GM21367 (cell line): ENCODE results near the gene STK32B.

Experiments used
- ATAC-seq: cut with Tn5 transposase; IDR thresholded peaks from one replicate; pipeline ENCODE4 v1.9.1; 2021; ENCODE audit not compliant: unreplicated experiment

Gene STK32B

GRCh38 chr4:5383191-5383980 is 332.1 kb downstream of the STK32B start:
- no peak for ATAC-seq

- no peak for ATAC-seq
Measured at GRCh38 chr4:5385741-5386311, 334.5 kb downstream of the STK32B start.

- no peak for ATAC-seq
Measured at GRCh38 chr4:5386921-5387320, 335.6 kb downstream of the STK32B start.

- no peak for ATAC-seq
Measured at GRCh38 chr4:5387457-5387856, 336.2 kb downstream of the STK32B start.

- ATAC-seq: no peak
Measured at GRCh38 chr4:5389756-5390310, 338.6 kb downstream of the STK32B start.

GRCh38 chr4:5391492-5391891 is 340.2 kb downstream of the STK32B start:
- ATAC-seq: no peak

- ATAC-seq: no peak
Measured at GRCh38 chr4:5393911-5394513, 342.7 kb downstream of the STK32B start.

- no peak for ATAC-seq
Measured at GRCh38 chr4:5395781-5396180, 344.5 kb downstream of the STK32B start.

- ATAC-seq: no peak
Measured at GRCh38 chr4:5398056-5398455, 346.8 kb downstream of the STK32B start.

- ATAC-seq: no peak
Measured at GRCh38 chr4:5399124-5399523, 347.8 kb downstream of the STK32B start.

- ATAC-seq: no peak
Measured at GRCh38 chr4:5399790-5400421, 348.6 kb downstream of the STK32B start.

- no peak for ATAC-seq
Measured at GRCh38 chr4:5403746-5404497, 352.6 kb downstream of the STK32B start.

- no peak for ATAC-seq
Measured at GRCh38 chr4:5409237-5409636, 358.0 kb downstream of the STK32B start.

- no peak for ATAC-seq
Measured at GRCh38 chr4:5409972-5410618, 358.8 kb downstream of the STK32B start.

- no peak for ATAC-seq
Measured at GRCh38 chr4:5412296-5412695, 361.0 kb downstream of the STK32B start.

GRCh38 chr4:5412751-5413150 is 361.5 kb downstream of the STK32B start:
- ATAC-seq: no peak

GRCh38 chr4:5416637-5417036 is 365.4 kb downstream of the STK32B start:
- peak; percentile 55 for ATAC-seq

GRCh38 chr4:5420266-5420665 is 369.0 kb downstream of the STK32B start:
- no peak for ATAC-seq

GRCh38 chr4:5421416-5421815 is 370.1 kb downstream of the STK32B start:
- ATAC-seq: no peak

GRCh38 chr4:5422195-5422594 is 370.9 kb downstream of the STK32B start:
- ATAC-seq: no peak
